ENCODE measurements around the gene REPS1.

The REPS1 gene

DNA sequence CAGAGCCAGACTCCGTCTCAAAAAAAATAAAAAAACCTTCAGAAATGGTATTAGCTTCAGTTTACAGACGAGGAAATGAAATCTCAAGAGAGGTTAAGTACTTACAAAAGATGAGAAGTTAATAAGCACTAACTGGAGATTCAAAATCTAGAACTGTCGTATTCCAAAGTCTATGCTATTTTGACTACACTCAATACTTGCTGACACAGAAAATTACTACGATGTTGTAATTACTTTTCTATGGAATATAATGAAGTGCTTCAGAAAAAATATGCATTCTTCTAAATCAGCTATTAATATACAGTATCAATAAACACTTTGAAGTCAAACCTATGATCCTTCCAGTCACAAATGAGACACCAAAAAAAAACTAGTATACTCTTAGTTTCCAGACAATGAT, 12.2 kb downstream of the REPS1 start:
- in situ Hi-C loops (cut with HindIII; ENCODE audit: low sequenced_read_pairs): no loop called here

DNA sequence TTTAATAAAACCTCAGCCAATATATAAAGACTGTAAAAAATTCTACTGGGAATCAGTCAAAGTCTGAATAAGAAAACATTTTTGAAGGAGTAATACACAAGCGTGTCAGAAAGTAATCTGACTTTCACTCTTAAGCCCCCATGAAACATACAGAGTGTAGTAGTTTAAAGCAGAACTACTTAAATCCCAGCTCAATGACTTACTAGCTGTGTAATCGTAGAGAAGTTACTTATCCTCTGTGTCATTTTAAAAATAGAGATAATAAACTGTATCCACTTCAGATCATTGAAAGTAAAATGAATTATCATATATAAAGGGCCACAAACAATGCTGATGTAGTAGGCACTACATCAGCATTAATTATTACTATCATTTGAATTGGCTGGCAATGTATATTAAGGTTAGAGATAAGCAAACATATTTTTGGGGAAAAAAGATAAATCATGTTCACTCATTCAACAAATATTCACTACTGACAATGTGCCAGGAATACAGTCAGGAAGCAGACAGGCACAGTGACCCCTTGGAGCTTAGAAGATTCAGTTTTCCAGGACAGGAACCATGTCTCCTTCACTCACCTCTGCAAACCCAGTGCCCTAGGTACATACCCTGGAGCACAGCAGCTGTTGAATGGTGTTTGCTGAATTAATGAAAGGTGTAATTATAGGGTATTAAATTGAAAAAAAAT, 14.4 kb downstream of the REPS1 start:
- in situ Hi-C loops (cut with HindIII; ENCODE audit: low sequenced_read_pairs): no loop called here

DNA sequence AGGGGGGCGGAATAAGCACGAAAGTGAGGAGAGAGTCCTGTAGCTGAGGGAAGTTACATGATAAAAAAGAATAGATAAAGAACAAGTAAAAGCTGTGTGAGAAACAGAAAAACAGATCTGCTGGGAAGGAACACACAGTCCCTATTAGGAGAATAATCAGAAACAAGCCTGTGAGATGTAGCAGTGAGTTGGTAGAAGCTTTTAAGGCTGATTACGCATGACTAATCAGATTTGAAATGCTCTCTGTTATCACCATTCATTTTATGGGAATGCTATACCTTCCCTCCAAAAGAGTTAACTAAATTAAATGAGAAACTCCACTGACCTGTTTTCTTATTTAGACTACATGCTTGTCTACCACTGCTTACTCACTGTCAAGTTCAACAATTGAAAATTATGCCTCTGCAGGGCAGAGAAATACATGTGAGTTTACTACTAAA, 15.8 kb downstream of the REPS1 start:
- in situ Hi-C loops (cut with HindIII; ENCODE audit: low sequenced_read_pairs): no loop called here

DNA sequence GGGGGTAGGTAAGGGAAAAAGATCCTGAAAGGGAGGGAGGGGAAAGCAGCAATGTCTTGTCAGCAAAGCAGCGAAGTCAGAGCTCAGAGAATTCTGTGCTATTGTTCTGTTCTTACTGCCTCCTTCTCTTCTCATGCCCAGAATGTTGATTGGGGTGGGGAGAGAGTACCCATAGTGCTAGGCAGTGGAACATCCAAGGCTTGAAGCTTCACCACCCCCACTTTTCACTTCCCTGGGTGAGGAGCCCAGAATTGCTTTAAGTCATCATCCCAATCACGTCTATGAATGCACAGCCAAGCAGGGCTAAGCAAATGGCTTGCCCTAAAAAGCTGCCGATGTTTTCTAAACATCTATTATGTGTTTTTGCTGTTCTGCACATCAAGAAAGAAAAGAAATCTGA, 16.5 kb downstream of the REPS1 start:
- in situ Hi-C loops (cut with HindIII; ENCODE audit: low sequenced_read_pairs): no loop called here

DNA sequence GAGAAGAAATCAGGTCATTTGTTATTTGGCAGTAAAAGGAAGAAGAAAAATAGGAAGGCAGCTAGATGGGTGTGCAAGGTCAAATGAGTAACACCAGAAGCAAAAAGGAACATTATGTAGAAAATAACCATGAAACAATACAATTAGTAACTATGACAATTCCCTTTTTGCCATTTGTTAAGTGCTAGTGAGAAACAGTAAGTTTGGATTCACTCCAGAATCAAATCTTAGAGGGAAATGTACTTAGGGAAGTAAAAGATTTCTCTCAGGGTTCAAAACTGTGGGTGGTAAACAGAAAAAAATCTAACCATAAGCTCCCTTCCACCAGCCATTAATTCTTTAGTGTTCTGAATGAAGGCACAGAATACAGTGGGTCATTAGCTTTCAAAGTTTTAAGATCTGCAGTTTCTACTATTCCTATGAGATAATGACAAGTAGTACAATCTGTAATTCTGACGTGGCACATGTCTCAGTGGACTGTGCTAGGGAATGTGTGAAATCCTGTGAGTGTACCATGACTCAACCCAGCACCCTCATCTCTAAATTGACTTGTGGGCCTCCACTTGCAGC, 17.1 kb downstream of the REPS1 start:
- in situ Hi-C loops (cut with HindIII; ENCODE audit: low sequenced_read_pairs): no loop called here

GRCh38 chr6:138970159-138970558, 17.9 kb downstream of the REPS1 start:
- in situ Hi-C loops (cut with HindIII; ENCODE audit: low sequenced_read_pairs): no loop called here

DNA sequence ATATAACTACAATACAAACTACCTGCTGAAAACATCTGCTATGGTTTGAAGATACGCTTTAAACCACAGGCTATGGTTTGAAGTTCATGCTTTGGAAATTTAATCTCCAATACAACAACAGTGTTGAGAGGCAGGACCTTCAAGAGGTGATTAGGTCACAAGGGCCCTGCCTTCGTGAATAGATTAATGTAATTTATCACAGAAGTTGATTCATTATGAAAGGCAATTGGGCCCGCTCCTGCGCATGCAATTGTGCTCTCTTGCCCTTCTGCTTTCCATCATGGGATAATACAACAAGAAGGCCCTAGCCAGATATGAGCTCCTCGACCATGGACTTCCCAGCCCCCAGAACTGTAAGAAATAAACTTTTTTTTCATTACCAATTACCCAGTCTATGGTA, 21.2 kb downstream of the REPS1 start:
- in situ Hi-C loops (cut with HindIII; ENCODE audit: low sequenced_read_pairs): no loop called here

GRCh38 chr6:138965971-138966370, 22.1 kb downstream of the REPS1 start:
- in situ Hi-C loops (cut with HindIII; ENCODE audit: low sequenced_read_pairs): no loop called here

GRCh38 chr6:138965291-138965874, 22.7 kb downstream of the REPS1 start:
- in situ Hi-C loops (cut with HindIII; ENCODE audit: low sequenced_read_pairs): no loop called here

DNA sequence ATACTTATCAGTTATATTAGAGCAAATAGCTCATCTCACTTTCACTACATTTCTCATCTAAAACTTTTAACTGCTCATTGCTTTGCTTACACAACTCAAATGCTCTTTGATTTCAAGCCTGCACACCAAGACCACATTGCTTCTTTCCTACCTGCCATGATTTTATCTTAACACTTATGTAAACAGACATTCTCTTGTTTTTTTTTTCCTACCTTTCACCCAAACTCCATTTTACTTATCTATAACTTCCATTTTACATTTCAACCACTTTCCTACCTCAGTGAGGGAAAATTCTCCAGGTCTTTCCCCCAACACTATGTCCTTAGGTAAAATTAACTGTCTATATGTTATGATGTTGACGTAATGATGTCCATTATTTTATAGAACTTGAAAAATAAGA, 24.0 kb downstream of the REPS1 start:
- in situ Hi-C loops (cut with HindIII; ENCODE audit: low sequenced_read_pairs): no loop called here

- in situ Hi-C loops (cut with HindIII; ENCODE audit: low sequenced_read_pairs): no loop called here
Measured at GRCh38 chr6:138963531-138963930, 24.5 kb downstream of the REPS1 start.

DNA sequence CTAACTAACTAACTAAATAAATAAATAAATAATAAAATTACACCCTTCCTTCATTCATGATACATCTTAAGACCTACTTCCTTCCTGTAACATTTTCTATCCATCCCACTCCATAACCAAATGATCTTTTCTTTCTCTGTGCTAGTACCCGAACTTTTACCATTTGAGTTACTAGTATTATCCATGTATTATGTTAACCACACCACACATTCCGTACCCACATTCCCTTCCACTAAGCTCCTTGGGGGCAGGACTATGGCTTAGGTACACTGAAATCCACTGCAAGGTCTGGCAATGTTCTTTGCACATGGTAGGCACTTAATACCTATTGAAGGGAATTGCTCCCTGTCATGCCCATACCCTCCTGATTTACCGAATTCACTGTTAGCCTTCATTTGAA, 24.9 kb downstream of the REPS1 start:
- in situ Hi-C loops (cut with HindIII; ENCODE audit: low sequenced_read_pairs): no loop called here

- in situ Hi-C loops (cut with HindIII; ENCODE audit: low sequenced_read_pairs): no loop called here
Measured at GRCh38 chr6:138959521-138959920, 28.5 kb downstream of the REPS1 start.

- in situ Hi-C loops (cut with HindIII; ENCODE audit: low sequenced_read_pairs): no loop called here
Measured at GRCh38 chr6:138958595-138958994, 29.5 kb downstream of the REPS1 start.

GRCh38 chr6:138957903-138958302, 30.1 kb downstream of the REPS1 start:
- in situ Hi-C loops (cut with HindIII; ENCODE audit: low sequenced_read_pairs): no loop called here

DNA sequence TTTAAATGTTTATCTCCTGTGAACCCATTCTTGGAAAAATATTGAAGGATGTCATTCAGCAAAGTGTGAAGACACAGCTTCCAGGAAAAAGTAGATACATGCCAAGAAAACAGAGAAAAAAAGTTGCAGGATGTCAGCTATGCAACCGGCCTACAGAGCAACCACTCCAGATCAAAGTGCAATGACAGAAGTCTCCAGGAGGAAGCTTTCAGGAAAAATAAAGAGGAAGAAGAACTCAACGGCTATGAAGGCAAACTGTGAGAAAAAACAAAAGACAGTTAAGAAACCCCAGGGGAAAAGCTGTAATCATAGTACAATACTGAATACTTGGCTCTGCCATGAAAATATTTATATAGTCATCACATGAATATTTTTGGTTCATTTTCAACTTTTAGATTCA, 30.6 kb downstream of the REPS1 start:
- in situ Hi-C loops (cut with HindIII; ENCODE audit: low sequenced_read_pairs): no loop called here

DNA sequence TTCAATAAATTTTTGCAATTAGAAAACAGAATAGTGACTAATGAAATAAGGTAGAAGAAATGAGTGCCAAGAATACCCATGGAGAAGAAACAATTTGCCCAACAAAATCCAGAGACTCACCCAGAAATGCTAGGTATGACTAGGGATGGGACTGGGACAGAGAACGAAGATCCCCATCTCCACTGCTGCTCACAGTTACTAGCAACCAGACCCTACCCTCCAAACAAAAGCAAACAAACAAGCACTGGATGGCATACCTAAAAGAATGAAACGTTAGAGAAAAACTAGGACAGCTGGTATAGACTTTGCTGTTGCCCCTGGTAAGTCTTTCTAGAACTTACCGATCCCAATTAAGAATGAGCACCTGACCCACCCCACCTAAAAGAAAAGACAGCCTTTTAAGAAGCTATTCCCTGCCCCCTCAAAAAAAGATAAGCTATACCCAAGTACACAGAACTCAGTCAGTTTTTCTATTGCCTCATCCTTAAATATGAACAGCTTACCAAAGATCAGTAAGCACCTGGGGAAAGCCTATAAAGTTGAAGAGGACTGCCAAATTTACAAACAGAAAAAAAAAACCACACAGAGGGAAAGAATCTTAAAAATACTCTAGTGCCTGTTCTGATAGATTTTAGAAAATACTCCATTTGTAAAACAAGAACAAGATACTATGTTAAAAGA, 31.7 kb downstream of the REPS1 start:
- in situ Hi-C loops (cut with HindIII; ENCODE audit: low sequenced_read_pairs): no loop called here

GRCh38 chr6:138955262-138955661, 32.8 kb downstream of the REPS1 start:
- in situ Hi-C loops (cut with HindIII; ENCODE audit: low sequenced_read_pairs): no loop called here

DNA sequence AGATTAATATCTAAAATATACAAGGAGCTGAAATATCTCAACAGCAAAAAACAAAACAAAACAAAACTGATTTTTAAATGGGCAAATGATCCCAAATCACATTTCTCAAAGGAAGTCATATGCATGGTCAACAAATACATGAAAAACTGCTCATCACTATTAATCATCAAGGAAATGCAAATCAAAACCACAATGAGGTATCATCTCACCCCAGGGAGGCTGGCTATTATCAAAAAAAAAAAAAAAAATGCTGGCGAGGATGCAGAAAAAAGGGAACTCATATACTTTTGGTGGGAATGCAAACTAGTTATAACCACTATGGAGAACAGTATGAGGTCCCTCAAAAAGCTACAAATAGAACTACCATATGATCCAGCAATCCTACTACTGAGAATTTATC, 34.6 kb downstream of the REPS1 start:
- in situ Hi-C loops (cut with HindIII; ENCODE audit: low sequenced_read_pairs): no loop called here

- in situ Hi-C loops (cut with HindIII; ENCODE audit: low sequenced_read_pairs): no loop called here
Measured at GRCh38 chr6:138948546-138949179, 39.4 kb downstream of the REPS1 start.

DNA sequence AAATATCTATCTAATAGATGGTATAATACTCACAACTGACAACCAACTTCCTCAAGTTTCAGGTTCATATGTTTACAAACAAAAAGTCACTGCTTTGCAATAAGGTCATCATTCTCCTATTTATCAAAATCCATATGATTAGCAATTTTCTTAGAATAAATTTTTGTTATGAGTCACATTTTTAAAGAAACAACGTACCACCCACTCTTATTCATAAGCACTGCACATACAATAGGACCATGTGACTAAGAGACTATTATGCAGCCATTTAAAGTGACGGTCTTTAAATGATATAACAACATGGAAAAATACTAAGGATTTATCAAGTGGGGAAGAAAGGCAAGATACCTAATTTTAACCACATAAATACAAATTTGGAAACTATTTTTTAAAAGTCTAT, 40.0 kb downstream of the REPS1 start:
- in situ Hi-C loops (cut with HindIII; ENCODE audit: low sequenced_read_pairs): no loop called here

DNA sequence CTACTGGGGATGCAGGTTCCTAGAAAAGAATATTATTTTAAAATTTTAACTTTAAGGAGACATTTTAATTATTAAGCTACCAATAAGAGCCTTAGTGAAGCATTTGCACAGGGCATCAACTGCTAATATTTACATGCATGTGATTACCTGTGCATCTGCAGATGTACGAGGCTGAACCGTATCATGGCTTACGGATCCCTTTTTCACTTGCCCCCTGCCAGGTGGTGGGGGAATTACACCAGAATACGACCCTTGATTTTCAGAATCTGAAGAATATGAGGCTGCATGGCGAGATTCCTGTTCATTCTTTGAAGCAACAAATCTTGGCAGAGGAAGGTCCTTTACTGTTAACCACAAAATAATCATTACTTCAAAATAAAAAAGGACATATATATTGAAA, 42.7 kb downstream of the REPS1 start:
- in situ Hi-C loops (cut with HindIII; ENCODE audit: low sequenced_read_pairs): no loop called here
